Endothelial cell of umbilical vein (primary cell): Measurements from ENCODE around the gene SMARCE1.

Source experiments
- CTCF ChIP-seq, 2 donors: IDR thresholded peaks; 1 replicate in 1 of 2; 2 replicates in 1 of 2; pipeline ENCODE4 v1.5.1; 2011; ENCODE audit warnings: low read length in 2 of 2, mild to moderate bottlenecking in 2 of 2, moderate library complexity in 2 of 2, control low read depth in 1 of 2, inconsistent platforms in 1 of 2, low read depth in 1 of 2; ENCODE audit not compliant: insufficient read depth in 1 of 2; ENCODE audit errors: extremely low read depth in 1 of 2
- EZH2 ChIP-seq: IDR thresholded peaks from 2 replicates; pipeline ENCODE4 v1.6.1; 2012; ENCODE audit warnings: borderline replicate concordance, low read depth, mild to moderate bottlenecking, moderate library complexity, low read length, inconsistent platforms; ENCODE audit not compliant: severe bottlenecking
- GATA2 ChIP-seq: IDR thresholded peaks from 2 replicates; pipeline ENCODE4 v1.7.0; 2011; ENCODE audit warnings: low read depth, mild to moderate bottlenecking, moderate library complexity, mixed read lengths, low read length; ENCODE audit not compliant: insufficient read length, insufficient read depth
- JUN ChIP-seq: IDR thresholded peaks from 2 replicates; pipeline ENCODE4 v1.6.1; 2011; ENCODE audit warnings: borderline replicate concordance, low read depth; ENCODE audit not compliant: insufficient read length, insufficient read depth
- MAX ChIP-seq: IDR thresholded peaks from 2 replicates; pipeline ENCODE4 v1.6.1; 2011; ENCODE audit not compliant: insufficient read depth, insufficient read length
- MYC ChIP-seq: IDR thresholded peaks from one replicate; pipeline ENCODE4 v1.6.1; 2011; ENCODE audit warnings: mild to moderate bottlenecking, low read depth, low read length
- POLR2A ChIP-seq: IDR thresholded peaks from 2 replicates; pipeline ENCODE4 v1.6.1; 2012; ENCODE audit warnings: low read depth, mild to moderate bottlenecking, control low read depth, low read length
- POLR2AphosphoS5 ChIP-seq: IDR thresholded peaks from 2 replicates; pipeline ENCODE4 v1.6.1; 2012; ENCODE audit warnings: low read depth, mild to moderate bottlenecking, control low read depth, low read length, moderate library complexity; ENCODE audit not compliant: insufficient read depth

- no peak for TF ChIP-seq CTCF (IDR thresholded peaks at IDR 0.05; ENCODE audit: extremely low read depth in 1 of 2, insufficient read depth in 1 of 2, low read depth in 1 of 2, low read length in 2 of 2)
- TF ChIP-seq POLR2A: no peak
- no peak for TF ChIP-seq EZH2
- TF ChIP-seq MYC: no peak
- TF ChIP-seq GATA2: no peak
- no peak for TF ChIP-seq MAX
- TF ChIP-seq POLR2AphosphoS5: no peak
- no peak for TF ChIP-seq JUN
Measured at GRCh38 chr17:40610359-40610758, 37.3 kb downstream of the SMARCE1 start.
